ENCODE results near the gene PLSCR4. TPM values are rescaled to one million over a fixed set of nuclear protein-coding genes. Genes with fewer than 3 reads are reported as not detected.

Gene PLSCR4
- total and polyA plus RNA-seq, 2 donors (not counting 3 experiments of a cell fraction or from before 2014, with no cell fraction given), result 81.5 to 91.7 TPM

- H3K79me2 ChIP-seq (ENCODE audit: control insufficient read depth, insufficient read depth, low read length), result peaks cover 98% of the 10 kb centered on the region
- POLR2A ChIA-PET, result interaction anchor here (0.7 kb wide), 1 partner anchor 20 kb away, joined by 4 read pairs; no protein-coding TSS in a partner anchor
- DNase-seq (ENCODE audit: low read depth, low spot score) (peak; percentile 52), FAIRE-seq (no peak)
- H3K27ac ChIP-seq (ENCODE audit: insufficient read depth, low read depth, low read length), result peak overlapping the region; percentile 90
- peak overlapping the region; percentile 93 for H3K4me2 ChIP-seq (ENCODE audit: insufficient read depth, low read length)
- no peaks in the 10 kb centered on the region for H3K27me3 ChIP-seq (ENCODE audit: control insufficient read depth in 2 of 2, insufficient read depth in 2 of 2, low read length in 2 of 2)
- intact Hi-C loops (cut with micrococcal nuclease), result no loop called here
- no peaks in the 10 kb centered on the region for H3K9me1 ChIP-seq (replicated peaks; ENCODE audit: control insufficient read depth, extremely low read depth, insufficient read depth, low read length)
- BruUV-seq (replicated peaks), result no TSS peak
- H3K9ac ChIP-seq (replicated peaks; ENCODE audit: extremely low read depth, insufficient read depth, low read length), result peak overlapping the region; percentile 93
- H3K36me3 ChIP-seq (ENCODE audit: control insufficient read depth in 2 of 2, extremely low read depth in 1 of 2, insufficient read depth in 2 of 2, low read length in 2 of 2), result peaks cover 0 to 3% of the 10 kb centered on the region in 2 experiments
- no peaks in the 10 kb centered on the region for H3K9me3 ChIP-seq (replicated peaks; ENCODE audit: control insufficient read depth, insufficient read depth, low read length)
- TF ChIP-seq JUN (IDR thresholded peaks at IDR 0.05; ENCODE audit: borderline replicate concordance, insufficient read depth, insufficient read length, low read depth) (no peak), EZH2 (IDR thresholded peaks at IDR 0.05; ENCODE audit: borderline replicate concordance, low read depth, low read length, severe bottlenecking) (no peak), POLR2A (IDR thresholded peaks at IDR 0.05; ENCODE audit: low read depth, low read length) (no peak), MAX (IDR thresholded peaks at IDR 0.05; ENCODE audit: insufficient read depth, insufficient read length) (no peak), MYC (IDR thresholded peaks at IDR 0.05; ENCODE audit: low read depth, low read length) (no peak), FOS (IDR thresholded peaks at IDR 0.05; ENCODE audit: borderline replicate concordance, insufficient read depth, low read length) (no peak), GATA2 (IDR thresholded peaks at IDR 0.05; ENCODE audit: insufficient read depth, insufficient read length, low read depth, low read length) (no peak), POLR2AphosphoS5 (IDR thresholded peaks at IDR 0.05; ENCODE audit: insufficient read depth, low read depth, low read length) (no peak), CTCF (IDR thresholded peaks at IDR 0.05; ENCODE audit: extremely low read depth in 1 of 2, insufficient read depth in 1 of 2, low read depth in 1 of 2, low read length in 2 of 2) (no peak)
- dilution Hi-C loops (cut with MboI; ENCODE audit: extremely low pct_ligation_motif_present, low sequenced_read_pairs), result no loop called here
- H4K20me1 ChIP-seq (replicated peaks; ENCODE audit: control insufficient read depth, extremely low read depth, insufficient read depth, low read length), result peaks cover 2% of the 10 kb centered on the region
- CTCF ChIA-PET, result interaction anchor here (1.0 to 8.3 kb wide), 11 partner anchors 8 to 420 kb away, joined by 3 to 115 read pairs (median 5); no protein-coding TSS in a partner anchor
- peaks cover 41% of the 10 kb centered on the region for H3K4me1 ChIP-seq (ENCODE audit: control insufficient read depth, extremely low read depth, insufficient read depth, low read length)
- no peak overlapping the region for H2AFZ ChIP-seq (ENCODE audit: low read depth, low read length)
- H3K4me3 ChIP-seq (replicated peaks in 1 of 3; ENCODE audit: insufficient read depth in 1 of 3, low read depth in 1 of 3, low read length in 3 of 3), result peak overlapping the region; percentile 3 to 94 (median 80)
Measured at GRCh38 chr3:146157325-146158060, 93.4 kb downstream of the PLSCR4 start.
